ENCODE results near the gene SCN9A. TPM values are rescaled to one million over a fixed set of nuclear protein-coding genes. Genes with fewer than 3 reads are reported as not detected.

SCN9A gene
- total RNA-seq, 2 experiments from 2014 or later = not detected

DNA sequence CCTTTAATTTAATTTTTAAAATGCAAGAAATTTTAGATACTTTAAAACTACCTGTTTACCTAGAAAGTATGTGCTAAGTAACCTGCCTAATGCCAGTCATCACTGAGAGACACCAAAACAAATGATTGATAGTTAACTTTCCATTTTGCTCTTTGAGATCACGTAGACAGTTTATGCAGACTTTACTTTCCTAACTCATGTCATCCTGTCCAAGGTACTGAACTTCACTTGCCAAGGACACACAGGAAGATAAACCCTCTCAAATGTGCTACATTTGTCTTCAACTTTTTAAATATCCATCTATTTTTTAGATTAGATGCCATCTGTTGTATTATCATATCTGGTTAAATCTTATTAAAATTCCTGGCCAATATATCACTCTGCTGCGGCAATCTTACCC lies 227.9 kb downstream of the SCN9A start:
- no peak overlapping the region for H3K27ac Mint-ChIP-seq
- DNase-seq = no peak
- no peaks in the 10 kb centered on the region for H3K9me3 Mint-ChIP-seq
- no peaks in the 10 kb centered on the region for H3K4me1 Mint-ChIP-seq (ENCODE audit: low read depth)
- H3K27me3 Mint-ChIP-seq = no peaks in the 10 kb centered on the region
- ChIA-PET POLR2A (no interaction called here), CTCF (no interaction called here)
- intact Hi-C loops (cut with micrococcal nuclease) = no loop called here
- no peak overlapping the region for H3K4me3 Mint-ChIP-seq
- no peaks in the 10 kb centered on the region for H3K36me3 Mint-ChIP-seq

Other genes with a start within 250 kb of the SCN9A start
- not detected for gene SCN1A, start 247.9 kb downstream of the SCN9A start, total RNA-seq
- not detected for gene SCN7A, start 118.3 kb upstream of the SCN9A start, total RNA-seq

All from activated CD4-positive, alpha-beta memory T cell treated with anti-CD3 and anti-CD28 coated beads for 36 hours (primary cell).